Activated B cell treated with CpG ODN at 0.5 μM for 24 hours (primary cell): ENCODE results near the gene TMPRSS11A. TPM values are rescaled to one million over a fixed set of nuclear protein-coding genes. Genes with fewer than 3 reads are reported as not detected.

Experiments
- ATAC-seq: fragments of 200-7000 bp; cut with Tn5 transposase; one replicate; pipeline ENCODE4 v1.10.0; 2021; ENCODE audit warnings: low read depth, mild to moderate bottlenecking, moderate library complexity
- CTCF ChIA-PET: fragments of 350-600 bp; sonication (Branson Sonifier 250); formaldehyde crosslinking; loops from one replicate; lab custom pipeline; 2021; ENCODE audit warnings: antibody characterized with exemption; lab: Charles Lee
- POLR2A ChIA-PET: fragments of 350-600 bp; sonication (Branson Sonifier 250); formaldehyde crosslinking; loops from one replicate; lab custom pipeline; 2021; ENCODE audit warnings: antibody characterized with exemption; lab: Charles Lee
- DNase-seq: peaks from one replicate; pipeline ENCODE4 v3.0.0; 2022
- H3K27ac Mint-ChIP-seq: one replicate; pipeline ENCODE4 v1.8.0; 2020; ENCODE audit warnings: mixed read lengths
- H3K27me3 Mint-ChIP-seq: one replicate; pipeline ENCODE4 v1.8.0; 2021; ENCODE audit warnings: mixed read lengths
- H3K36me3 Mint-ChIP-seq: one replicate; pipeline ENCODE4 v1.8.0; 2021; ENCODE audit warnings: low read depth, mixed read lengths
- H3K4me1 Mint-ChIP-seq: one replicate; pipeline ENCODE4 v1.8.0; 2021; ENCODE audit warnings: mixed read lengths
- H3K4me3 Mint-ChIP-seq: one replicate; pipeline ENCODE4 v1.8.0; 2020; ENCODE audit warnings: mild to moderate bottlenecking, mixed read lengths
- H3K9me3 Mint-ChIP-seq: one replicate; pipeline ENCODE4 v1.8.0; 2020; ENCODE audit warnings: mixed read lengths
- CTCF ChIP-seq: fragments of 200-600 bp; IDR thresholded peaks from one replicate; pipeline ENCODE4 v1.8.0; 2022; ENCODE audit warnings: antibody characterized with exemption, mild to moderate bottlenecking
- intact Hi-C: fragments of 100-400 bp; cut with micrococcal nuclease; formaldehyde crosslinking; loops from one replicate; pipeline ENCODE4 v1.15.1; 2024
- total RNA-seq: library from RNA; stranded (reverse); gene quantifications from 2 replicates; pipeline ENCODE4 v1.2.3, GENCODE V29; 2022

The TMPRSS11A gene
- total RNA-seq, 1 donor from 2014 or later, result not detected

- Mint-ChIP-seq H3K36me3 (no peaks in the 10 kb centered on the region), H3K27me3 (peaks cover 8% of the 10 kb centered on the region), H3K4me3 (no peak overlapping the region), H3K9me3 (no peaks in the 10 kb centered on the region), H3K27ac (no peak overlapping the region), H3K4me1 (no peaks in the 10 kb centered on the region)
- POLR2A ChIA-PET, result no interaction called here
- DNase-seq (no peak), ATAC-seq (no peak)
- CTCF ChIA-PET, result interaction anchor here (1.1 to 2.8 kb wide), 4 partner anchors 11 to 365 kb away, joined by 3 to 14 read pairs (median 4); no protein-coding TSS in a partner anchor
- TF ChIP-seq CTCF, result no peak
- intact Hi-C loops, result loop anchor here (5.0 kb wide), 1 partner anchor 164 kb away; no protein-coding TSS in a partner anchor
Measured at GRCh38 chr4:67911638-67912037, 51.7 kb downstream of the TMPRSS11A start.

GRCh38 chr4:67911141-67911540, 52.2 kb downstream of the TMPRSS11A start:
- Mint-ChIP-seq H3K4me1 (no peaks in the 10 kb centered on the region), H3K36me3 (no peaks in the 10 kb centered on the region), H3K4me3 (no peak overlapping the region), H3K9me3 (peaks cover 1% of the 10 kb centered on the region), H3K27ac (no peak overlapping the region), H3K27me3 (peaks cover 10% of the 10 kb centered on the region)
- intact Hi-C loops, result loop anchor here (5.0 kb wide), 1 partner anchor 164 kb away; no protein-coding TSS in a partner anchor
- no peak for TF ChIP-seq CTCF
- DNase-seq (no peak), ATAC-seq (no peak)
- CTCF ChIA-PET, result interaction anchor here (0.8 to 2.8 kb wide), 6 partner anchors 11 to 365 kb away, joined by 3 to 14 read pairs (median 4); no protein-coding TSS in a partner anchor
- POLR2A ChIA-PET, result no interaction called here

DNA sequence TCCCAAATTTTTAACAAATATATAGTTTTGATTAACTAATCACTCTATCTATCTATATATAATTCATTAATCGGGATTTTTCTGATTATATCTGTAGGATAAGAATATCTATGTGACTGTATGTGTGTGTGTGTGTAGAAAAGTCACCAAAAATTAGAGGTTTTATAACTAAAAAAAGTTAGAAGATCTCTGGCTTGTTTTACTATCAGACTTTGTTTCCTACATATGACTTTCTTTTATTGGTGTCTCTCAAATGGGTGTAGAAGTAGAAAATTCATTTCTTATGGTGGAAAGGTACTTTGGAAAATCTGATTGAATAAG, 52.7 kb downstream of the TMPRSS11A start:
- H3K4me3 Mint-ChIP-seq, result no peak overlapping the region
- CTCF ChIA-PET, result interaction anchor here (0.8 to 2.8 kb wide), 6 partner anchors 10 to 364 kb away, joined by 3 to 14 read pairs (median 4); no protein-coding TSS in a partner anchor
- intact Hi-C loops, result loop anchor here (1.0 to 5.0 kb wide), 2 partner anchors 163 to 365 kb away; partner anchors contain the start of gene CENPC
- H3K27me3 Mint-ChIP-seq, result peaks cover 11% of the 10 kb centered on the region
- ATAC-seq (no peak), DNase-seq (no peak)
- POLR2A ChIA-PET, result no interaction called here
- TF ChIP-seq CTCF, result no peak
- H3K36me3 Mint-ChIP-seq, result no peaks in the 10 kb centered on the region
- H3K9me3 Mint-ChIP-seq, result peaks cover 6% of the 10 kb centered on the region
- H3K4me1 Mint-ChIP-seq, result no peaks in the 10 kb centered on the region
- H3K27ac Mint-ChIP-seq, result no peak overlapping the region

GRCh38 chr4:67909905-67910584, 53.2 kb downstream of the TMPRSS11A start:
- ChIA-PET POLR2A (no interaction called here), CTCF (interaction anchor here (1.1 to 2.8 kb wide), 3 partner anchors 10 to 403 kb away, joined by 3 to 14 read pairs (median 4); no protein-coding TSS in a partner anchor)
- H3K27me3 Mint-ChIP-seq, result peaks cover 13% of the 10 kb centered on the region
- ATAC-seq (no peak), DNase-seq (no peak)
- H3K36me3 Mint-ChIP-seq, result no peaks in the 10 kb centered on the region
- no peaks in the 10 kb centered on the region for H3K4me1 Mint-ChIP-seq
- TF ChIP-seq CTCF, result peak; percentile 64
- intact Hi-C loops, result loop anchor here (1.0 to 5.0 kb wide), 2 partner anchors 163 to 365 kb away; partner anchors contain the start of gene CENPC
- no peak overlapping the region for H3K27ac Mint-ChIP-seq
- H3K4me3 Mint-ChIP-seq, result no peak overlapping the region
- peaks cover 11% of the 10 kb centered on the region for H3K9me3 Mint-ChIP-seq

DNA sequence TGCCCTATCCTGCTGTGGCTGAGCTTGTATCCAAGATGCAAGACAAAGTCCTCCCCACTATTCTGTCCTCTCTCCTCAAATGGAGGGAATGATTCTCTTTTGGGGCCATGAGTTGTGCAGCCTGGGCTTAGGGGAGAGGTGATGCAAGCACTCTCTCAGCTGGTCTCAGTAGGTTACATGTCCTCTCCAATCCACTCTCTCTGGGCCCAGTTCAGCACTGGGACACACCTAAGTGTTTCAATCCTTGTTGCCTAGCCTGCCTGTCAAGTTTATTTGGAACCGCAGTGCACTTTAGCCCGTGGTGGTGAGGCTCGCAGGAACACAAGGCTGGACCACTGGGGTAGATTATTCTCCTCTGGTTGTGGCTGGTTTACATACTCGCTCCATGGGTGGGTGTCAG, 55.6 kb downstream of the TMPRSS11A start:
- CTCF ChIA-PET, result no interaction called here
- intact Hi-C loops, result no loop called here

More for the DNA sequence above, 55.6 kb downstream of the TMPRSS11A start:
- peaks cover 11% of the 10 kb centered on the region for H3K9me3 Mint-ChIP-seq
- ATAC-seq, result no peak
- H3K4me1 Mint-ChIP-seq, result no peaks in the 10 kb centered on the region
- peaks cover 13% of the 10 kb centered on the region for H3K27me3 Mint-ChIP-seq
- no peak for DNase-seq
- H3K4me3 Mint-ChIP-seq, result no peak overlapping the region
- no peaks in the 10 kb centered on the region for H3K36me3 Mint-ChIP-seq
- TF ChIP-seq CTCF, result no peak
- H3K27ac Mint-ChIP-seq, result no peak overlapping the region
- POLR2A ChIA-PET, result no interaction called here
